NT2/D1 (cell line): Measurements from ENCODE around the gene PLP2.

ENCODE experiments used
- SUZ12 ChIP-seq: IDR thresholded peaks from 2 replicates; pipeline ENCODE4 v1.6.1; 2011; ENCODE audit not compliant: insufficient read length, insufficient read depth; ENCODE audit errors: extremely low read depth
- YY1 ChIP-seq: IDR thresholded peaks from 2 replicates; pipeline ENCODE4 v1.6.1; 2011; ENCODE audit not compliant: insufficient read length, insufficient read depth

GRCh38 chrX:49155243-49155899 lies 16.3 kb upstream of the PLP2 start:
- no peak for TF ChIP-seq YY1
- TF ChIP-seq SUZ12: no peak
